ENCODE measurements around the gene ARID1B.

Gene ARID1B

DNA sequence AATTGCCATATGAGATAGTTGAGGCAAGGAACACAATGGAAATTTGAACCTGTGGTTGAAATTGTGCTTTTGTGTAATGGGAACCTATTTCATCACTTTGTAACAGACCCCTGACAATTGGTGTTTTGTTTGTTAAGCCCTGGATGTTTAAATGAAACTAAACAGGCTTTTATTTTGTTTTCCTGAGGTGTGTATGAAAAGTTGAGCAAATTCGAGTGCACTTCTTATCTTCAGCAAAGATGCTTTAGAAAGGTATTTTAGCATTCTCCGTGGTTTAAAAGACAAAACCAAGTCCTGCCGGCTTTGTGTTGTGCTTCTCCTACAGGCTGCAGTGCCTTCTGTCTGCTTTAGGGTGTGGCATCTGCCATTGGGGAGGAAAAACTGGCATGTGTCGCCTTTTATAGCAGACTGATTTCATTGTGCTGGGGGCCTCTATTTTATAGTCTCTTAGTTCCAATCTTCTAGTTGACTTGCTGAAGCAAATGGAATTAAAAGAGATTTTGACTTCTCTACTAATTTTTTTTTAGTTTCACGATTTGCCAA is 2.2 kb upstream of the ARID1B start:
- no peak for DNase-seq

DNA sequence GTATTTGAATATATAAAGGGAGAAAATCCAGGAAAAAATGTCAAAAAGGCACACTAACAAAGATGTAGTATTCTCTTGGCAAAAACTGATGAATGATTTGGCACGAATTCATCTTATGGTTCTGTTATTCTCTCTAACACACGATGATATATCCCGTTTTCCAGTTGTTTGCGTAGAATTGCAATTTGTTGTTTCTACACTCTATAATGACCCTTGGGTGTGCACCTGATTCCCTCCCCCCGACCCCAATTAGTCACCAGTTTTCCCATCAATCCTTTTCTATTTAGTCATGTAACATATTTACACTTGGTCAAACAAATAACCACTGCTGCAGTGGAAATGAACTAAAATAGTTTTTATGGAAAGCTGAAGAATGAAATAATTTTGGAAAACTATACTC is 1.5 kb upstream of the ARID1B start:
- DNase-seq: no peak

DNA sequence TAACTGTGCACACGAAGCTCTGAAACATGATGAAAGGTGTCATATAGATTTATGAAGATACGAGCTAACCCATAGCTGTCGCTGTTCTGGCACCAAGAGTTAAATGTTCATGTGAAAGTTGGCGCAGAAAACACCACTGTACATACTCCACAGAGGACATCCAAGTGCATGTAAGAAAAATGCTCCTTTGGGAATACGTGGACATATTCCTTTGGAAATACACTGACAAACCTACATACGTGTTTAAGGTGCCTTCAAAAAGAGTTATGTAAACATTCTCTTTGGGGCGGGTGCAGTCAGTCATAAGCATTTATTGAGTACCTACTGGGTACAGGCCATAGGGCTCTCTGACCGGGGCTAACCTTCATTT is 723 bp upstream of the ARID1B start:
- DNase-seq: no peak

DNA sequence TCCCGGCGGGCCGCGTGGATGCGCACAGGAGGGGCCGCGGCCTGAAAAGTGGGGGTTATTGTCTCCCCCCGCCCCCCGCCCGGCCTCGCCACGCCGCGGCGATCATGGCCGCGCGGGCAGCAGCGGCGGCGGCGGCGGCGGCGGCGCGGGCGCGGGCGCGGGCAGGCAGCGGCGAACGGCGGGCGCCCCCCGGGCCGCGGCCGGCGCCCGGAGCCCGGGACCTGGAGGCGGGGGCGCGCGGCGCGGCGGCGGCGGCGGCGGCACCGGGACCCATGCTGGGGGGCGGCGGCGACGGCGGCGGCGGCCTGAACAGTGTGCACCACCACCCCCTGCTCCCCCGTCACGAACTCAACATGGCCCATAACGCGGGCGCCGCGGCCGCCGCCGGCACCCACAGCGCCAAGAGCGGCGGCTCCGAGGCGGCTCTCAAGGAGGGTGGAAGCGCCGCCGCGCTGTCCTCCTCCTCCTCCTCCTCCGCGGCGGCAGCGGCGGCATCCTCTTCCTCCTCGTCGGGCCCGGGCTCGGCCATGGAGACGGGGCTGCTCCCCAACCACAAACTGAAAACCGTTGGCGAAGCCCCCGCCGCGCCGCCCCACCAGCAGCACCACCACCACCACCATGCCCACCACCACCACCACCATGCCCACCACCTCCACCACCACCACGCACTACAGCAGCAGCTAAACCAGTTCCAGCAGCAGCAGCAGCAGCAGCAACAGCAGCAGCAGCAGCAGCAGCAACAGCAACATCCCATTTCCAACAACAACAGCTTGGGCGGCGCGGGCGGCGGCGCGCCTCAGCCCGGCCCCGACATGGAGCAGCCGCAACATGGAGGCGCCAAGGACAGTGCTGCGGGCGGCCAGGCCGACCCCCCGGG is 637 bp downstream of the ARID1B start:
- DNase-seq: peak; percentile 21 to 29

DNA sequence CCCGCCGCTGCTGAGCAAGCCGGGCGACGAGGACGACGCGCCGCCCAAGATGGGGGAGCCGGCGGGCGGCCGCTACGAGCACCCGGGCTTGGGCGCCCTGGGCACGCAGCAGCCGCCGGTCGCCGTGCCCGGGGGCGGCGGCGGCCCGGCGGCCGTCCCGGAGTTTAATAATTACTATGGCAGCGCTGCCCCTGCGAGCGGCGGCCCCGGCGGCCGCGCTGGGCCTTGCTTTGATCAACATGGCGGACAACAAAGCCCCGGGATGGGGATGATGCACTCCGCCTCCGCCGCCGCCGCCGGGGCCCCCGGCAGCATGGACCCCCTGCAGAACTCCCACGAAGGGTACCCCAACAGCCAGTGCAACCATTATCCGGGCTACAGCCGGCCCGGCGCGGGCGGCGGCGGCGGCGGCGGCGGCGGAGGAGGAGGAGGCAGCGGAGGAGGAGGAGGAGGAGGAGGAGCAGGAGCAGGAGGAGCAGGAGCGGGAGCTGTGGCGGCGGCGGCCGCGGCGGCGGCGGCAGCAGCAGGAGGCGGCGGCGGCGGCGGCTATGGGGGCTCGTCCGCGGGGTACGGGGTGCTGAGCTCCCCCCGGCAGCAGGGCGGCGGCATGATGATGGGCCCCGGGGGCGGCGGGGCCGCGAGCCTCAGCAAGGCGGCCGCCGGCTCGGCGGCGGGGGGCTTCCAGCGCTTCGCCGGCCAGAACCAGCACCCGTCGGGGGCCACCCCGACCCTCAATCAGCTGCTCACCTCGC is 1.5 kb downstream of the ARID1B start:
- DNase-seq: no peak

DNA sequence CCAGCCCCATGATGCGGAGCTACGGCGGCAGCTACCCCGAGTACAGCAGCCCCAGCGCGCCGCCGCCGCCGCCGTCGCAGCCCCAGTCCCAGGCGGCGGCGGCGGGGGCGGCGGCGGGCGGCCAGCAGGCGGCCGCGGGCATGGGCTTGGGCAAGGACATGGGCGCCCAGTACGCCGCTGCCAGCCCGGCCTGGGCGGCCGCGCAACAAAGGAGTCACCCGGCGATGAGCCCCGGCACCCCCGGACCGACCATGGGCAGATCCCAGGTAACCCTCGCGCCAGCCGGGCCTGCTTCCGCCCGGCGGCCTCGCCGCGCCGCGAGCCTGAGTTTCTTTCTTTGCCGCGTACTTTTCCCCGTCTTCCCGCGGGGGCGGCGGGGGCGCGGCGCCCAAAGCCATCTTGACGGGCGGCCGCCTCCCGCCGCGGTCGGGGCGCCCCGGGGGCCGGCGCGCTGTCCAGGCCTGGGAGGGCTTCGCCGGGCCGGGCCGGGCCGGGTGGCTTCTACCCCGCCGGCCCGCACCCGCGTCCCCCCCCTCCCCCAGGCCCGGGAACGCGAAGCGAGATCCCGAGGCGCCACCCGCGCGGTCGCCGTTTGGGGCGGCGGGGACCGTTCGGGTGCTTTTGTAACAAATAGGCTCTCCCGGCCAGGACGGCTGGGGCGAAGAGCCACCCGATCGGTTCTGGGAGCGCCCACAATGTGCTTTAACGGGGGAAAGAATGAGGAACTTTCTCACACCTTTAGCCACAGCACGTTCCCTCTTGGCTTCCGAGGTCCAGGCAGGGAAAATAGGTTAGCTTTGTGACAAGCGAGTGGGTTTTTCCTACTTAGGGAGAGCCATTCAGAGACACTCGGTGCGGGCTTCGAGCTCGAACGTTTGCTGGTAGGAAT is 2.3 kb downstream of the ARID1B start:
- peak; percentile 25 to 44 for DNase-seq

DNA sequence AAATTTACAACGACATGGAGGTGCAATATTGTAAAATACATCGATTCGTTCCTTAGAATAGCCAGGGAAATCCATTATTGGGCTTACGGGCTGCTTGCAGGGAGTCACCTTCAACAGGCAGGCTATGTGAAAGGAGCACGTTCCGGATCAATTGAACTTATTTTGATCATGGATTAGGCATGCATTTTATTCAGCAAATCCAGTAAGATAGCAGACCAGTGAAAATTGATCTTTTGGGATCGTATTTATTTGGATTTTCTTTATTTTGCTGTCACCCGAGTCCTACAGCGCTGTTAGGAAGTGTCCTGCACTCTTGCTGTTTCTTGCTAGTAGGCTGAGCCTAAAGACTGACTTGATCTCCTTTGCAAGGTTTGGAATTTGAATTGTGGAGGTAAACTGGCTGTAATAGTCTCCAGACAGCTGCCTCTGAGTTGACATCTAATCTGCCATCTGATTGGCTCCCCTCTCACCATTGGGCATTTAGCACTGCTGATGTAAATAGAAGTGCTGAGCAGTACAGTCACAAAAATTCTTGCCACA is 3.0 kb downstream of the ARID1B start:
- DNase-seq: peak; percentile 64 to 70

DNA sequence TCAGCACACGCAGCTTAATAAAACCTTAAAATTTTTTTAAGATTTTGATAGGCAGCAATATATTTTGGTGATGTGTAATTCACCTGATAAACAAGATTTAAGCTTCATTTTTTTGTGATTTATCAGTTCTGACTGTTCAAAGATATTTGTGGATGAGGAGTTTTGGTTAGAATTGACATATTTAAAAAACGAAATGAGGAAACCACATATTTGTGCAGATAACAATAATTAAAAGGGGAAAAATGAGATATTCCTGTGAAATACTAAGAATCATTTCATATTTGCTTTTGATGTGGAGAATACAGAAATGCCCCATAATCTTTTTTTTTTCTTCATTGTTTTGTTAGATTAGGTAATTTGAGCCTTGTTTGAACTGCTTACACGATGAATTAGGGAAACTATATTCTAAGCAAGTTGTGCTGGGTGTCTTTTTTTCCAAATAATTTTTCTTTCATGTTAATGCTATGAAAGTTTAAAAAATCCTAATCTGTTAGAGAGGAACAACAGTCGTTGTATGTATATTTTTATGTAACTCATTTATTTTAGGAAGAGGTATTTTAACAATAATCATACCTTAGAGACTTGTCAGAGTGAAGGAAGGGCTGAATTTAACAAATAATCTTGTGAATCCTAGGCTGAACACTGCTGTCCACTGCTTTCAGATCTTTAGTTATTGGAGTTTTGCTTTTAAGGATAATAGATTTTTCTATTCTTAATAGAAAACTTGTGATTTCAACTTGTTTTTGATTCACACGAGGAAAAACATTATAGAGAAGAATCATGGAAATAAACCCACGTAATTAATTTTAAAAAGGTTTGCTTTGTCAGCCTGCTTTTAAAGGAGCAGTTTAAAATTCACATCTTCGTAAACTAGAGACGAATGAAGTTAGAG is 4.0 kb downstream of the ARID1B start:
- no peak for DNase-seq

DNA sequence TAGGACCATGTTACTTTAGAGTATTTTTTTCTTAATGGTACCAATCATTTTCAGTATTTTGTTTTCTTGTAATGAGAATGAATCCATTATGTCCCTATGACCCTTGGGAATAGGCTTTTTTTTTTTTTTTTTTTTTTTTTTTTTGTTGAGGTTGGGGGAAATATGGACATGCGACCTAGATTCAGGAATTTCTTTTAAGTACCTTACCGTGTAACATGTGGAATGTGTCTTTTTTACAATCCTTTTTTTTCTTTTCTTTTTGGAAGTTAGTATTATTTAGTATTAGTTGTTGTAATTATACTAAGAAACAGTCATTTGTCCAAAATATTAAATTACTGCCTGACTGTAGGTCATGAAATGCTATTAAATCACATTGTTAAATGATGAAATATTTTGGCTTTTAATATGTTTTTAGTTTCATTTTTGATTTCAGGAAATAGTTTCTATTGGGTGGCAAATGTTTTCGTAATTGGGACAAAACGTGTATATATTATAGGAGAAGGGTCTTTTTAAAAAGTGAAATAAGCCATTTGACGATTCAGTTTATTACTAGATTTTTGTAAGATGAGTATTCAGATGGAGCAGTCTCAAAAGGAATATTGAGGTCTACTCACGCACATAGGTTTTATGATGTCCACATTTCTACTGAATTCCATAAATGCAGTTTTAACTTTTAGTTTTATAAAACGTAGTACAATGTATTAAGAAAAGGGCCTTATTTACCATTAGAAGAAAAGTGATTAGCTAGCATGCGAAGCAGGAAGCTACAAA is 4.9 kb downstream of the ARID1B start:
- peak; percentile 46 to 52 for DNase-seq

DNA sequence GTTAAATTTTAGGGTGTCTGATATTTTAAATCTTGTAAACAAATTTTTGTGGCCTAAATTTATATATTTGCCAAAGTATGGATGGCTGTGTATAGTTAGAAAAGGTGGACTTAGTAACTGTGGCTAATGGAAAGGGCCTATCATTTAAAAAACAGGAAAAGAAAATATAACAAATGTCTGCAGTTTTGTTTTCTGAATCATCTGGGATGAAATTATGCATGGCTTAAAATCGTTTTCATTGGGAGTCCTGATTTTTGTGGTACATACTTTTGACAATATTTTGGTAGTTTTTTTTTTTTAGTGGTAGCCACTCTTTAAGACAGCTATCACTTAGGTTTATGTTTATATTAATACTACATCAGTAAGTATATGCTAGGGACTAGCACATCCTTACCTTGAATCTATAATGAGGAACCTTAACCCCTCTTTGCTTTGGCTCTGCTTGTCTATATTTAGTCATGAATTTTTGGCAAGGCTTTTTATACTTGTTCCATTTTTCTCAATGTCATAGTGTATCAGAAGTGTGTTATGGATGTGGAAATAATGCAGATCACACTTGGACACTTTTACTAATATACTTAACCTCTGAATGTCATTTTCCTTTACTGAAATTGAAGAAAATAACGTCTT is 5.6 kb downstream of the ARID1B start:
- no peak for DNase-seq

DNA sequence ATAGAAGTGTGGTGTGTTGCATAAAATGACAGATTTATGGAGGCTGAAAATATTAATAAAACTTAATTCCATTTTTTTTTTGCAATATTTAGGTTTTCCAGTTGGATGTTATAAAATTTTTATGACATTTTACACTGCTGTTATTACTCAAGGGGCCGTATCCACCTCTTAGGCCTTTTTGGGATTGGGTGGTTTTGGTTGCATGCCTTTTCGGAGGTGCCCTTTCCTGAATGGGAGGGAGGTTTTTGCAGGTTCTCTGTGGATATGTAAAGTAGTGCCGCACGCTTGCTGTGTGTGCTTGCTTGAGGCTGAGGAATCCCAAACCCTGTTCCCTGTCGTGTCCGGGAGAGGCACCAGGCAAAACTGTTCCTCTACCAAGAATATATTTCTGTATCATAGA is 6.8 kb downstream of the ARID1B start:
- no peak for DNase-seq

DNA sequence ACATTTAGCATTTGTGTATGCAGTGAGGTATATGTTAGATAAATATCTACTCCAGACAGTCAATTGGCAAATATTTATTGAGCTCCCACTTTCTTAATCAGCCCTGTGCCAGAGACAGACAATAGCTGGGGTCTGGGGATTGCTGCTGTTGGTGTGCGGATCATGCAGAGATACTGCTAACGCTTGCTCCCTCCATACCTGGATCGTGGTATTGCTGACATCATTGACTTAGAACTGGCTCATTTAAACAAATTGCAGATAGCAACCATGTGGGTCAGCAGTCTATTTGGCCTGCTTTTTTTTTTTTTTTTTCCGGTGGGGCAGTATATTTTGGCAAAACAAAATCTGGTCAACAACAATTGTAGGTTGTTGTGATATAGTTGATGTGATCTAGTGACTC is 9.5 kb downstream of the ARID1B start:
- no peak for DNase-seq

DNA sequence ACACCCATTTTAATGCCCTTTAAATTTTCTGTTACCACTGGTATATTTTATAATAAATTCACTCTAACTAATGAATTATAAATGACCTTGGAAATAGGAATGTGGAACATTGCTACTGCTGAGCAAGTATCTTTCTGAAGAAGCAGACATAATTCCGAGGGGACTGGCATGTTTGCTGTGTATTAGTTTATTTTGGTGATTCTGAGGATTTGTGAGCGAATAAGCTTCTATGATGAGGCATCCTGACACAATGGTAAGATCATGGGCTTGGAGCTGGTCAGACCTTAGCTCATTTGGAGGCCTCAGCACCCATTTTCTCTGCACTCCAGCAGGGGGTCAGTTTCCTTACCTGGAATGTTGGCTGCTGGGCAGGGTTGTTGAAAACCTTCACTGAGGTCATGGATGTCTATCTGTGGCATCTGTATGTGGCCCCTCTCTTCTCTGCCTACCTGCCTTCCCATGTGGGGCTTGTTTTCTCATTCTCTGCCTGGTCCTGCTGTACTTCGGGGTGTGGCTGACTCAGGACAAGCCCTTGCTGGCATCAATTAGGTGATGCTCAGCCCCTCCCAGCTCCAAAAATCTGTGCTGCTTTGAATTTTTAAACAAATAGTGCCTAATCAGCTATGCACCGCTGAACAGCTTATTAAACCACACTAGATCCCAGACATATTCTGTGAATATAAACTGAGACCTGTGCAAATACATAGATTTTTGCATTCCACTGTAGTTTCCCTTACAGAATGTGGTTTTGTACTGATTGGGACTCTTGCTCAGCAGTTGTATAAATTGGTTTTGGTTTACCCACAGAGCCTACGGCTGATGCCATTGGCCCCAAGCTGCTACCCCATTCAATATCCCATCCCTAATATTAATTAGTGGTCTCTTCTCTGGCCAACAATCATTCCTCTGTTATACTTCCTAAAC is 10.7 kb downstream of the ARID1B start:
- no peak for DNase-seq

DNA sequence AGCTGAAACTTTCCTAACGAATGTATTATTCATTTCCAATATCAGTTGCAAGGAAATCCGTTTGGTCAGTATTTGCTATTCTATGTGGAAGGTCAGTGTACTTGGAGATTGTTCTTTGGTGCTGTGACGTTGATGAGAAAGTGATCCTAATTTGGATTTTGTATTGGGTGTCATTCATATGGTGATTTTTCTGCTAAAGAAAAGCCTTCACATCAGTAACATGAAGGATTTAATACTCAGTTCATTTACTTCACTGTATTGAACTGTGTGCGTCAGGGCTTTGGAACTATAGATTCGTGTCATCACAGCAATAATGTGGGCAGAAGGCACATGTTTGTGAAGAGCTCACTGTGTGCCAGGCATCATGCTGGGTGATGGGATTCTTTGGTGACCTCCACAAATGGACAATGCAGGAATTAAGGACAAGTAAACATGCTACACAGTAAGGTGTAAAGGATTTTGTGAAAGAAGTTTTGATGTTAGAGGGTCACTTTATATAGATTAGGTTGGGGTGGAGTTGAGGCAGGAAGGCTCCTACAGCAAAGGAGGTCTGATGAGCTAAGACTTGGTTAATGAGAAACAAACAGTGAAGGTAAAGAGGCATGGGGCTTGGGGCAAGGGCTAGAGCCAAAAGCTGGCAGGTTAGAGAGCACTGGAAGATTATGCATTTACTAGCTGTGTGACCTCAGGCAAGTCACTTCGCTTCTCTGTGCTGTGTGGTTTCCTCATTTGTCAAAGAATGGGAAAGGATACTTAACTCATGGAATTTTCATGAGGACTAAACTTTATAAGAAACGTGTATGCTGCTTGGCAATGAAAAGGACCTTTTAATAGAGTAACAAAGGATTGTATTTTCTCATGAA is 12.1 kb downstream of the ARID1B start:
- no peak for DNase-seq

DNA sequence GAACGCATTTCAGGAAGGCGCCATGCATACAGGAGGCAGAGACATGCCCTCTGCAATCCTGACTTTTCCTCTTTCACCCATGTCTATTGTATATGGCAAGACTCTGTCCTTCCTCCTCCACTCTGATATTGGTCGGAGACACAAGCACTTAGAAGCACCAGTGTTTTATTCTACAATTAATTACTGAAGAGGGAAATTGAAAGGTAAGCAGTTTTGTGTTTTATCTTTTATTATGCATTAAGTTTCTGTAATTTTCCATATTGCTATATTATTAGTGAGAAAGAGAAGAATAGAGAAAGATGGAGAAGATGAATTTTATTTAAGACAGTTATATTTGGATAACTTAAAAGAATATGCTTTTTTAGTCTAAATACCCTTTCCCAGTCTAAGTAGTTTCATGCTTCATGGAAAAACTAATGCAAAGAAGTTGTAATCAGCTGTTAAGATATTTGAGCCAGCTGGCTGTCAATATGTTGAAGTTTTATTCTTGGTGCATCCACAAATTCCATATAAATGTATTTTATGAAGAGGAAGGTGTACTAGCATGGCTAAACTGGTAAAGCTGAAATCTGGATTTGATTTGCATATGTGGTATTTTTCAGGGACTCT is 13.6 kb downstream of the ARID1B start:
- DNase-seq: no peak

DNA sequence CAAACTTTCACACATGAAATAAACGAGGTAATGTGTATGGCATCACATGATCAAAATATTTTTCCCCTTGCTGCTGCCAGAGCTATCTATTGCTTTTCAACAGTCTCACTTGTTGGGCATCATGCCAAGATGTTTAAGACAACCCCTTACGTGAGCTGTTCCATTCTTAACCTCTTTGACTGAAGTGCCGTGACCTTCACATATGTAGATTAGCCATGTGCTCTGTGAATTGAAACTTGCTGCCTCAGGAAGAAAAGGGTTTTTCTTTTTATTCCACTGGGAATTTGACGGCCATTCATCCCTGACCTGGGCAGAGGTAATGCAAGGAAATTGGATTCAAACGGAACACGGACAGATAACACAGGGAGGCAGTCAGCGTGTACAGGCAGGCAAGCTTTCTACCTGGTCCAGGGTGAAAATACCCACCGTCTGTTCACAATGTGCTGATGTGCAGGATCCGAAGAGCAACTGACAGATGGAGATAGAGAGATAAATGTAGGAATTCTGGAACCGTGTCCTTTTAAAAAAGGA is 14.2 kb downstream of the ARID1B start:
- peak; percentile 43 to 76 for DNase-seq

DNA sequence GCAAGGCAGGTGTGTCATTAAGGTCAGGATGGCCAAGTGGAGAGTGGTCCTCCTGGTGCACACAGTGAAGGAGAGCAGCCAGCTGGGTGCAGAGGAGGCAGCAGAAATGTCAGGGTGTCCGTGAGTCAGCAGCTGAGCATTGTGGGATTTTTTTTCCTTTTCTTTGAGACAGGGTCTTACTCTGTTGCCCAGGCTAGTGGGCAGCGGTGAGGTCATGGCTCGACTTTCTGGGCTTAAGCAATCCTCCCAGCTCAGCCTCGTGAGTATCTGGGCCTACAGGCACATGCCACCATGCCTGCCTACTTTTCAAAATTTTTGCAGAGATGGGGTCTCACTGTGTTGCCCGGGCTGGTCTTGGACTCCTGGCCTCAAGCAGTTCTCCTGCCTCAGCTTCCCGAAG is 16.0 kb downstream of the ARID1B start:
- DNase-seq: peak in 1 of 2 donors; percentile 40

All from inflammatory macrophage treated with lipopolysaccharide for 1 hour (primary cell).